ENCODE data around the gene PCSK6. TPM values are rescaled to one million over a fixed set of nuclear protein-coding genes. Genes with fewer than 3 reads are reported as not detected.

The PCSK6 gene
- total RNA-seq, 1 experiment from 2014 or later: 10.6 TPM

DNA sequence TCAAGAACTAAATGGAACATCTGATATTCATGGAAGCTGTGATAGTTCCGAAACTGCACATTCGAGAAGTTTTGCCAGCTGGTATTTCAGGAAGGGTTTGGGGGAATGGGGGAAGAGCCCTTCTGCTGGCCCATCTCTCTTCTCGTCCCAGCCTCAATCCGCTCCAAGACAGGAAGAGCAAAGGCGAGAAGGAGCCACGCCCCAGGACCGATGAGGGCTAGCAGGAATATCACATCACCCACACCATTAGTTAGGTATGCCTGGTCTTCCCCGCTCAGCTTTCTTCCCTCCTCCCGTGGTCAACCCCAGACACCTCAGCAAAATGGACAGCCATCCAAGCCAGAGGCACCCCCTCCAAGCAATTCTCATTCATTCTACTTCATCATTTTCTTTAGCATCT is 14.9 kb upstream of the PCSK6 start:
- Histone ChIP-seq H3K27ac (ENCODE audit: low read length) (no peak overlapping the region), H3K27me3 (ENCODE audit: control insufficient read depth, insufficient read depth, low read length) (no peaks in the 10 kb centered on the region), H3K4me1 (ENCODE audit: control insufficient read depth, insufficient read depth, low read length) (no peaks in the 10 kb centered on the region), H3K36me3 (ENCODE audit: control insufficient read depth, insufficient read depth, low read length) (no peaks in the 10 kb centered on the region), H3K4me3 (ENCODE audit: low read depth in 2 of 2, low read length in 2 of 2) (no peak overlapping the region), H3K9me3 (ENCODE audit: control insufficient read depth, insufficient read depth, low read depth, low read length) (no peaks in the 10 kb centered on the region)
- ATAC-seq: no peak
- TF ChIP-seq REST (IDR thresholded peaks at IDR 0.05; ENCODE audit: insufficient read depth in 1 of 2, low read depth in 2 of 2, low read length in 1 of 2) (no peak), POLR2AphosphoS5 (IDR thresholded peaks at IDR 0.05; ENCODE audit: low read depth, low read length) (no peak)
- TF ChIP-seq, protein P1, sequence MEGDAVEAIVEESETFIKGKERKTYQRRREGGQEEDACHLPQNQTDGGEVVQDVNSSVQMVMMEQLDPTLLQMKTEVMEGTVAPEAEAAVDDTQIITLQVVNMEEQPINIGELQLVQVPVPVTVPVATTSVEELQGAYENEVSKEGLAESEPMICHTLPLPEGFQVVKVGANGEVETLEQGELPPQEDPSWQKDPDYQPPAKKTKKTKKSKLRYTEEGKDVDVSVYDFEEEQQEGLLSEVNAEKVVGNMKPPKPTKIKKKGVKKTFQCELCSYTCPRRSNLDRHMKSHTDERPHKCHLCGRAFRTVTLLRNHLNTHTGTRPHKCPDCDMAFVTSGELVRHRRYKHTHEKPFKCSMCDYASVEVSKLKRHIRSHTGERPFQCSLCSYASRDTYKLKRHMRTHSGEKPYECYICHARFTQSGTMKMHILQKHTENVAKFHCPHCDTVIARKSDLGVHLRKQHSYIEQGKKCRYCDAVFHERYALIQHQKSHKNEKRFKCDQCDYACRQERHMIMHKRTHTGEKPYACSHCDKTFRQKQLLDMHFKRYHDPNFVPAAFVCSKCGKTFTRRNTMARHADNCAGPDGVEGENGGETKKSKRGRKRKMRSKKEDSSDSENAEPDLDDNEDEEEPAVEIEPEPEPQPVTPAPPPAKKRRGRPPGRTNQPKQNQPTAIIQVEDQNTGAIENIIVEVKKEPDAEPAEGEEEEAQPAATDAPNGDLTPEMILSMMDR (IDR thresholded peaks at IDR 0.05): no peak
- ChIA-PET POLR2A (no interaction called here), CTCF (no interaction called here)
- BruUV-seq (replicated peaks): no TSS peak
- intact Hi-C loops (cut with micrococcal nuclease; ENCODE audit: unreplicated experiment): loop anchor here (5.0 kb wide), 1 partner anchor 202 kb away; no protein-coding TSS in a partner anchor
- in situ Hi-C loops (cut with HindIII; ENCODE audit: low pct_unique_long_range_greater_than_20kb, low sequenced_read_pairs): no loop called here
- no peak for DNase-seq (ENCODE audit: low read depth, low spot score)

DNA sequence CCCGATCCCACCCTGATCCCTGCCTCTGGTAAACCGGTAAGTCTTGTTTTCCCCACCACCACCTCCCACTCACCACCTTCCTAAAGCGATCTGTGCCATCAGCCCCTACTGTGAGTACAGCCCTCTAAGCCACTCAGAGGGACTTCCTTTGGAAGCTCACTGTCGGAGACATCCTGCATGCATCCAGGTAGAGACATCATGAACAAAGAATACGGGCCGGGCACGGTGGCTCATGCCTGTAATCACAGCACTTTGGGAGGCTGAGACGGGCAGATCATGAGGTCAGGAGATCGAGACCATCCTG is 13.7 kb upstream of the PCSK6 start:
- no peak for TF ChIP-seq TCF7L2 (IDR thresholded peaks at IDR 0.05; ENCODE audit: low read depth, low read length)
- no peak for TF ChIP-seq SIN3A (IDR thresholded peaks at IDR 0.05; ENCODE audit: borderline replicate concordance, insufficient read depth, low read depth, low read length)
- TF ChIP-seq, protein P1 (IDR thresholded peaks at IDR 0.05): no peak
- TF ChIP-seq REST (IDR thresholded peaks at IDR 0.05; ENCODE audit: insufficient read depth in 1 of 2, low read depth in 2 of 2, low read length in 1 of 2): no peak
- TF ChIP-seq POLR2AphosphoS5 (IDR thresholded peaks at IDR 0.05; ENCODE audit: low read depth, low read length): no peak
- Histone ChIP-seq H3K4me1 (ENCODE audit: control insufficient read depth, insufficient read depth, low read length) (no peaks in the 10 kb centered on the region), H3K27me3 (ENCODE audit: control insufficient read depth, insufficient read depth, low read length) (no peaks in the 10 kb centered on the region), H3K9me3 (ENCODE audit: control insufficient read depth, insufficient read depth, low read depth, low read length) (no peaks in the 10 kb centered on the region), H3K36me3 (ENCODE audit: control insufficient read depth, insufficient read depth, low read length) (no peaks in the 10 kb centered on the region), H3K27ac (ENCODE audit: low read length) (no peak overlapping the region), H3K4me3 (ENCODE audit: low read depth in 2 of 2, low read length in 2 of 2) (no peak overlapping the region)
- intact Hi-C loops (cut with micrococcal nuclease; ENCODE audit: unreplicated experiment) (loop anchor here (5.0 kb wide), 1 partner anchor 201 kb away; no protein-coding TSS in a partner anchor), in situ Hi-C loops (cut with HindIII; ENCODE audit: low pct_unique_long_range_greater_than_20kb, low sequenced_read_pairs) (no loop called here)
- DNase-seq (ENCODE audit: low read depth, low spot score) (no peak), ATAC-seq (no peak)
- no TSS peak for BruUV-seq (replicated peaks)
- POLR2A ChIA-PET: no interaction called here
- CTCF ChIA-PET: no interaction called here

Measured in Panc1 (cell line).